Transverse colon (tissue), 4 donors: ENCODE data around the gene ASB8. TPM values are rescaled to one million over a fixed set of nuclear protein-coding genes. Genes with fewer than 3 reads are reported as not detected.

Source experiments
- DNase-seq: peaks from one replicate; pipeline ENCODE4 v3.0.0-alpha.2; 2019
- H3K27ac ChIP-seq, 4 donors: fragments of 200-600 bp; sonication (generic); 2 replicates each; pipeline ENCODE4 v1.5.1; 2016 to 2018; ENCODE audit warnings: inconsistent platforms in 4 of 4
- H3K27me3 ChIP-seq: fragments of 200-600 bp; sonication (generic); 2 replicates; pipeline ENCODE4 v1.5.1; 2017; ENCODE audit warnings: inconsistent platforms
- H3K36me3 ChIP-seq, 4 donors: fragments of 200-600 bp; sonication (generic); 2 replicates each; pipeline ENCODE4 v1.5.1; 2017 to 2019; ENCODE audit warnings: inconsistent platforms in 4 of 4
- H3K4me1 ChIP-seq, 4 donors: fragments of 200-600 bp; sonication (generic); 2 replicates each; pipeline ENCODE4 v1.5.1; 2017 to 2020; ENCODE audit warnings: inconsistent platforms in 4 of 4
- H3K4me3 ChIP-seq, 4 donors: fragments of 200-600 bp; sonication (generic); 1 replicate in 1 of 4; 2 replicates in 3 of 4; pipeline versions ENCODE4 v1.5.1 to v1.6.1; 2017 to 2019; ENCODE audit warnings: inconsistent platforms in 4 of 4
- H3K9me3 ChIP-seq, 2 donors: fragments of 200-600 bp; sonication (generic); 2 replicates each; pipeline ENCODE4 v1.5.1; 2017 to 2019; ENCODE audit warnings: inconsistent platforms in 2 of 2
- EP300 ChIP-seq: sonication (generic); formaldehyde crosslinking; IDR thresholded peaks from one replicate; pipeline ENCODE4 v1.6.1; 2017; ENCODE audit warnings: antibody characterized with exemption, low read depth
- POLR2A ChIP-seq: fragments of 450-650 bp; IDR thresholded peaks from one replicate; pipeline ENCODE4 v1.6.1; 2016; ENCODE audit warnings: antibody characterized with exemption, mild to moderate bottlenecking, moderate library complexity
- POLR2AphosphoS5 ChIP-seq, 3 donors: sonication (generic); formaldehyde crosslinking; IDR thresholded peaks; one replicate each; pipeline ENCODE4 v1.6.1; 2016; ENCODE audit warnings: antibody characterized with exemption in 3 of 3
- WGBS, 2 donors: methylation state at CpG; one replicate each; pipeline ENCODE4 v1.1.5; 2018; ENCODE audit warnings: low coverage in 1 of 2; 5-methylcytosine and 5-hydroxymethylcytosine counted together
- in situ Hi-C, 4 donors: fragments of 200-750 bp; cut with MboI; loops; one replicate each; pipeline versions ENCODE4 v1.15.0 to v1.15.1; 2017; ENCODE audit warnings: low sequenced_read_pairs in 3 of 4, low pct_ligation_motif_present in 1 of 4, low pct_unique_long_range_greater_than_20kb in 1 of 4
- intact Hi-C: fragments of 100-400 bp; cut with DNase I; formaldehyde crosslinking; loops from one replicate; pipeline ENCODE4 v1.15.1; 2023; ENCODE audit warnings: low total_unique reads
- total RNA-seq, 4 donors: library from RNA; depleted of rRNA; stranded (reverse); fragments of >200 nt; gene quantifications; one replicate each; pipeline ENCODE4 v1.1.0, GENCODE V29; 2016
- TF ChIP-seq, protein P1 (sequence below), 5 experiments: fragments of 200-600 bp in 3 of 5; fragments of 450-650 bp in 2 of 5; sonication (generic) in 3 of 5; IDR thresholded peaks; 1 replicate in 2 of 5; 2 replicates in 3 of 5; pipeline ENCODE4 v1.5.1; 2016 to 2017; ENCODE audit warnings: antibody characterized with exemption in 5 of 5, inconsistent platforms in 3 of 5, mild to moderate bottlenecking in 2 of 5, moderate library complexity in 1 of 5

Gene ASB8
- total RNA-seq, 4 donors from 2014 or later, result 13.3 to 39.0 (median 23.3) TPM

DNA sequence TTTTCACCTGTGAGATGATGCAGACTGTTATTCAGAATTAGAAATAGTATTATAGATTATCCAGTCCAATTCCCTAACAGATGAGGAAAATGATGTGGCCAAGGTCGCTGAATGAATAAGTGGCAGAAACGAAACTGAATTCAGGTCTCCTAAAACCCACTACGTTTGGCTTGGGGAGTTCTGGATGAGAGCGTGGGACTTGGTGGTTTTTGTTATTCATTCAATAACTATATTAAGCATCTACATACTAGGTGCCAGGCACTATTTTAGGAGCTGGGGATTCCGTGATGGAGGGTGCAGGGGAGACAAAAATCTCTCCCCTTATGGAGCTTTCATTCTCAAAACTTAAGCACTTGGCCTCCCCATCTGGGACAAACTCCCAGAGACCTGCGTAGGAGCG lies 25.3 kb upstream of the ASB8 start:
- WGBS, 2 donors, result 6% methylated on average over 7 of the region's 7 CpGs; no CpG with 5 or more reads in 1 of the 2 donors
- no peak for DNase-seq
- peaks cover 7 to 24% (median 16%) of the 10 kb centered on the region in 4 donors for H3K4me1 ChIP-seq
- TF ChIP-seq, protein P1, sequence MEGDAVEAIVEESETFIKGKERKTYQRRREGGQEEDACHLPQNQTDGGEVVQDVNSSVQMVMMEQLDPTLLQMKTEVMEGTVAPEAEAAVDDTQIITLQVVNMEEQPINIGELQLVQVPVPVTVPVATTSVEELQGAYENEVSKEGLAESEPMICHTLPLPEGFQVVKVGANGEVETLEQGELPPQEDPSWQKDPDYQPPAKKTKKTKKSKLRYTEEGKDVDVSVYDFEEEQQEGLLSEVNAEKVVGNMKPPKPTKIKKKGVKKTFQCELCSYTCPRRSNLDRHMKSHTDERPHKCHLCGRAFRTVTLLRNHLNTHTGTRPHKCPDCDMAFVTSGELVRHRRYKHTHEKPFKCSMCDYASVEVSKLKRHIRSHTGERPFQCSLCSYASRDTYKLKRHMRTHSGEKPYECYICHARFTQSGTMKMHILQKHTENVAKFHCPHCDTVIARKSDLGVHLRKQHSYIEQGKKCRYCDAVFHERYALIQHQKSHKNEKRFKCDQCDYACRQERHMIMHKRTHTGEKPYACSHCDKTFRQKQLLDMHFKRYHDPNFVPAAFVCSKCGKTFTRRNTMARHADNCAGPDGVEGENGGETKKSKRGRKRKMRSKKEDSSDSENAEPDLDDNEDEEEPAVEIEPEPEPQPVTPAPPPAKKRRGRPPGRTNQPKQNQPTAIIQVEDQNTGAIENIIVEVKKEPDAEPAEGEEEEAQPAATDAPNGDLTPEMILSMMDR (IDR thresholded peaks at IDR 0.05), result no peak
- TF ChIP-seq EP300 (no peak), POLR2AphosphoS5 (IDR thresholded peaks at IDR 0.05) (no peak), POLR2A (no peak)
- H3K36me3 ChIP-seq, result no peaks in the 10 kb centered on the region
- H3K9me3 ChIP-seq, result no peaks in the 10 kb centered on the region
- peak overlapping the region; percentile 21 to 57 (median 32) for H3K27ac ChIP-seq
- in situ Hi-C loops, result no loop called here
- peak overlapping the region in 3 of 4 donors; percentile 31 to 62 (median 54) for H3K4me3 ChIP-seq
- intact Hi-C loops, result no loop called here
- H3K27me3 ChIP-seq, result peaks cover 72% of the 10 kb centered on the region

DNA sequence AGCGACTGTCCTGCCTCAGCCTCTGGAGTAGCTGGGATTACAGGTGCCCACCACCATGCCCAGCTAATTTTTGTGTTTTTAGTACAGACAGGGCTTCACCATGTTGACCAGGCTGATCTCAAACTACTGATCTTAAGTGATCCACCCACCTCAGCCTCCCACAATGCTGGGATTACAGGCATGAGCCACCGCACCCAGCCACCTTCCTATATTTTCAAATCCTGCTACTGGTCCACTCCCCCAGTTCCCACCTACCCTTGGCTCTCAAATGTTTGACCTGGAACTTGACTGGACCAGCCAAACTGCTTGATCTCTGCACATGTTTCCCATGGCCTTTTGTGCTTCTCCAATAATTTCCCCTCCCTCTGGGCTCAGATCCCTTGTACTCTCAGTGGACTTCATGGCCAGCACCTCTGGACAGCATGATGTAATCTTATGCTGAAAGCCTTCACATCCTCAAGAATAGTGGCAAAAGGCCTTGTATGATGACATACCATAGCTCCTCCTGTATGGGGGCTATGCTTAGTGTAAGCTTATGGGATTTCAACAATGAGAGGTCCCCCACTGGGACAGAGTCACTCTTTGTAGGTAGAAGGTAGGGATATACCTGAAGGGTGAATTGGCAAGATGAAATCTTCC lies 23.7 kb upstream of the ASB8 start:
- no peak for DNase-seq
- 90 to 91% methylated on average over 2 of the region's 2 CpGs for WGBS, 2 donors
- intact Hi-C loops, result no loop called here
- TF ChIP-seq POLR2A (no peak), POLR2AphosphoS5 (IDR thresholded peaks at IDR 0.05) (no peak), EP300 (no peak)
- TF ChIP-seq, protein P1 (IDR thresholded peaks at IDR 0.05), result no peak
- Histone ChIP-seq H3K9me3 (no peaks in the 10 kb centered on the region), H3K27ac (no peak overlapping the region), H3K4me1 (peaks cover 7 to 24% (median 16%) of the 10 kb centered on the region in 4 donors), H3K27me3 (peaks cover 80% of the 10 kb centered on the region), H3K4me3 (no peak overlapping the region), H3K36me3 (no peaks in the 10 kb centered on the region)
- in situ Hi-C loops, result no loop called here

DNA sequence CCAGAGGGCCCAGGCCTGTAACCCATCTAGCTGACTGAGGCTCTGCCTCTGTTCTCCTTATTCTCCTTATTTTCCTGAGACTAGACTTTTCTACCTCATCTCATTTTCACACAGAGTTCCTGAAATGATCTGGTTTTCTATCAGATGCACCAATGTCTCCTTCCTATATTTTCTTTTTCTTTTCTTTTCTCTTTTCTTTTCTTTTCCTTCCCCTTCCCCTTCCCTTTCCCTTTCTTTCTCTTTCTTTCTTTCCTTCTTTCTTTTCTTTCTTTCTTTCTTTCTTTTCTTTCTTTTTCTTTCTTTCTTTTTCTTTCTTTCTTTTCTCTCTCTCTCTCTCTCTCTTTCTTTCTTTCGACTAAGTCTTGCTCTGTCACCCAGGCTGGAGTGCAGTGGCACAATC lies 23.1 kb upstream of the ASB8 start:
- intact Hi-C loops, result no loop called here
- no peaks in the 10 kb centered on the region for H3K36me3 ChIP-seq
- no peak overlapping the region for H3K4me3 ChIP-seq
- no peak for TF ChIP-seq POLR2AphosphoS5 (IDR thresholded peaks at IDR 0.05)
- TF ChIP-seq POLR2A, result no peak
- TF ChIP-seq EP300, result no peak
- TF ChIP-seq, protein P1 (IDR thresholded peaks at IDR 0.05), result no peak
- 63 to 70% methylated on average over 1 of the region's 1 CpG for WGBS, 2 donors
- no peaks in the 10 kb centered on the region for H3K9me3 ChIP-seq
- in situ Hi-C loops, result no loop called here
- H3K27me3 ChIP-seq, result peaks cover 78% of the 10 kb centered on the region
- no peak for DNase-seq
- H3K4me1 ChIP-seq, result peaks cover 7 to 24% (median 16%) of the 10 kb centered on the region in 4 donors
- H3K27ac ChIP-seq, result no peak overlapping the region

DNA sequence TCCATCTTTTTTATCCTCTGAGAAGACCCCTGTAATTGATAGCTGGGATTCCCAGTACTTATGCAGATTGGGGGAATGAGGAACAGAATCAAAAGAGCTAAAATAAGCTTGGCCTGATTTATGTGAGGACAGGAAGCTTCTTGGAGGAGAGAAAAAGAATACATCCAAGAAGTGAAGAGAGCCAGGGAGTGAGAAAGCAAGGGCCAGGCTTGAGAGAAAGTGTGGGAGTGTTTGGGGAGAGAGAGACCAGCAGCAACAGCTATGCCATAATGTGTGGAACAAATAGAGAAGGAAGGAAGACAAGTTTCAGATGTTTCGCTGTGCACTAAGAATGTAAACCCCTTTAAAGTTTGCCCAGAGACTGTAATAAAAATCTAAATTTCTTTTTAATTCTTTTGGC lies 22.2 kb upstream of the ASB8 start:
- no peak for DNase-seq
- H3K27me3 ChIP-seq, result peaks cover 68% of the 10 kb centered on the region
- in situ Hi-C loops, result no loop called here

More for the DNA sequence above, 22.2 kb upstream of the ASB8 start:
- intact Hi-C loops, result no loop called here
- Histone ChIP-seq H3K27ac (no peak overlapping the region), H3K4me1 (peaks cover 7 to 23% (median 16%) of the 10 kb centered on the region in 4 donors), H3K36me3 (no peaks in the 10 kb centered on the region), H3K4me3 (no peak overlapping the region), H3K9me3 (no peaks in the 10 kb centered on the region)
- 75 to 94% methylated on average over 1 of the region's 1 CpG for WGBS, 2 donors
- no peak for TF ChIP-seq POLR2AphosphoS5 (IDR thresholded peaks at IDR 0.05)
- TF ChIP-seq, protein P1 (IDR thresholded peaks at IDR 0.05), result no peak
- TF ChIP-seq EP300, result no peak
- TF ChIP-seq POLR2A, result no peak
